GM12872 (cell line): ENCODE measurements around the gene TMEM244.

Experiments used
- TF ChIP-seq, protein P1 (sequence below): IDR thresholded peaks from 3 replicates; pipeline ENCODE4 v1.5.1; 2011; ENCODE audit warnings: low read depth, mild to moderate bottlenecking, low read length, moderate library complexity; ENCODE audit not compliant: insufficient read depth

Gene TMEM244

DNA sequence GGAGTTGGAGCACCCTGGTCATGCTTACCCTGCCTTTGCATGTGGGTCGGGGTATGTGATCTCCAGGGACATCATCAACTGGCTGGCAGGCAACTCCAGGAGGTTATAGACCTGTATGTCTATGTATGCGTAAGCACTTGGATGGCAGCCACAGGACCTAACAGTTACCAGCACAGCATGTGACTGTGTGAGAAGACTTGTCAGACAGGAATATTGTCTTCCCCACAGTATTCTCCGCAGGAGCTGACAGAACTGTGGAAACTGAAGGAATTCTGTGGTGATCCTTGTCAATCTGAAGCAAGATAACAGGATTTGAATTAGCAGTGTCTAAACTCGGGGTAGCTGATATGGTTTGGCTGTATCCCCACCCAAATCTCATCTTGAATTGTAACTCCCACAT is 59.2 kb downstream of the TMEM244 start:
- TF ChIP-seq, protein P1, sequence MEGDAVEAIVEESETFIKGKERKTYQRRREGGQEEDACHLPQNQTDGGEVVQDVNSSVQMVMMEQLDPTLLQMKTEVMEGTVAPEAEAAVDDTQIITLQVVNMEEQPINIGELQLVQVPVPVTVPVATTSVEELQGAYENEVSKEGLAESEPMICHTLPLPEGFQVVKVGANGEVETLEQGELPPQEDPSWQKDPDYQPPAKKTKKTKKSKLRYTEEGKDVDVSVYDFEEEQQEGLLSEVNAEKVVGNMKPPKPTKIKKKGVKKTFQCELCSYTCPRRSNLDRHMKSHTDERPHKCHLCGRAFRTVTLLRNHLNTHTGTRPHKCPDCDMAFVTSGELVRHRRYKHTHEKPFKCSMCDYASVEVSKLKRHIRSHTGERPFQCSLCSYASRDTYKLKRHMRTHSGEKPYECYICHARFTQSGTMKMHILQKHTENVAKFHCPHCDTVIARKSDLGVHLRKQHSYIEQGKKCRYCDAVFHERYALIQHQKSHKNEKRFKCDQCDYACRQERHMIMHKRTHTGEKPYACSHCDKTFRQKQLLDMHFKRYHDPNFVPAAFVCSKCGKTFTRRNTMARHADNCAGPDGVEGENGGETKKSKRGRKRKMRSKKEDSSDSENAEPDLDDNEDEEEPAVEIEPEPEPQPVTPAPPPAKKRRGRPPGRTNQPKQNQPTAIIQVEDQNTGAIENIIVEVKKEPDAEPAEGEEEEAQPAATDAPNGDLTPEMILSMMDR, result no peak

GRCh38 chr6:129795261-129795660 is 65.9 kb downstream of the TMEM244 start:
- TF ChIP-seq, protein P1, result no peak

DNA sequence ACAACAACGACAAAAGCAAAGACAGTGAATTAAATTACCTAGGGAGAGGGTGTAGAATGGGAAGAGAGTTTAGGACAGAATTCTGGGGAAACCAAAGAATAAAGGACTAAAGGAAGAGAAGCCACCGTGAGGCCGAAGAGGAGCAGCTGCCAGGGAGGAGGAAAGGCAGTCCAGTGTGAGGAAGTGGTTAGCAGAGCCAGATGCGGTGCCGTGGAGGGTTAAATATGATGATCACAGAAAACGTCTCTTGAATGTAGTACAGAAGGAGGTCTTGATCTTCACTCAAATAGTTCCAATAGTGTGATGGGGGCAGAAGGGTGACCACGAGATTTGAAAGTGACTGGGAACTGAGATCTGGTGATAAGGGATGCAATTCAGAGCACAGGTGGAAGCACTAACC is 67.7 kb downstream of the TMEM244 start:
- TF ChIP-seq, protein P1, result no peak

- TF ChIP-seq, protein P1, result no peak
Observed at GRCh38 chr6:129792049-129792448, 69.1 kb downstream of the TMEM244 start.

GRCh38 chr6:129790785-129791184 is 70.3 kb downstream of the TMEM244 start:
- TF ChIP-seq, protein P1, result no peak

DNA sequence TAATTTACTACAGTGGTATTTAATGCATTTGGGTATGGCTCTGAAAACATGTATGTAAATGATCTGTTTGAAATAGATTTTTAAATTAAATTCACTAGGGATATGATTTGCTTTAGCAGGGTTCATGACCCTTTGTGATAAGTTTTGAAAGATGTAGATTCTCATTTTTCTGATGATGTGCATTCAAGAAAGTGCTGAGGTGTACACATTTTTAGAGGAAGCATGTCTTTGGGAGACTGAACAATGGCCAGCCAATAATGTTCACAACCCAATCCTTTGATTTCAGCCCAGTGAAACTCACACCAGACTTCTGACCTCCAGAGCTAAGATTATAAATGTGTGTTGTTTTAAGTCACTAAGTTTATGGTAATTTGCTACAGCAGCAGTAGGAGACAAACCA is 71.1 kb downstream of the TMEM244 start:
- TF ChIP-seq, protein P1, result no peak

GRCh38 chr6:129787816-129788215 is 73.3 kb downstream of the TMEM244 start:
- TF ChIP-seq, protein P1, result no peak

GRCh38 chr6:129786548-129786947 is 74.6 kb downstream of the TMEM244 start:
- TF ChIP-seq, protein P1, result no peak
